CD4-positive, alpha-beta memory T cell (primary cell): Measurements from ENCODE around the gene EMC8. TPM values are rescaled to one million over a fixed set of nuclear protein-coding genes. Genes with fewer than 3 reads are reported as not detected.

Experiments used
- CTCF ChIA-PET: fragments of 350-600 bp; sonication (Branson Sonifier 250); formaldehyde crosslinking; loops from one replicate; lab custom pipeline; 2021; ENCODE audit warnings: inconsistent platforms; ENCODE audit not compliant: partially characterized antibody; lab: Charles Lee
- POLR2A ChIA-PET: fragments of 350-600 bp; sonication (Branson Sonifier 250); formaldehyde crosslinking; loops from one replicate; lab custom pipeline; 2021; ENCODE audit not compliant: partially characterized antibody; lab: Charles Lee
- DNase-seq, 5 donors: peaks; one replicate each; pipeline versions ENCODE4 v3.0.0 to v3.0.0-alpha.2; 2020 to 2022; ENCODE audit warnings: mixed read lengths in 1 of 5
- H3K27ac ChIP-seq: one replicate; pipeline ENCODE4 v1.7.0; 2013; ENCODE audit warnings: low read depth, low read length
- H3K27me3 ChIP-seq: 2 replicates; pipeline ENCODE4 v1.7.0; 2013; ENCODE audit warnings: mild to moderate bottlenecking, low read length, moderate library complexity; ENCODE audit not compliant: insufficient read depth
- H3K36me3 ChIP-seq: 2 replicates; pipeline ENCODE4 v1.7.0; 2013; ENCODE audit warnings: mild to moderate bottlenecking, low read length, moderate library complexity; ENCODE audit not compliant: insufficient read depth
- H3K4me1 ChIP-seq: 2 replicates; pipeline ENCODE4 v1.7.0; 2013; ENCODE audit warnings: mild to moderate bottlenecking, low read length, moderate library complexity; ENCODE audit not compliant: insufficient read depth
- H3K4me3 ChIP-seq, 2 donors: one replicate each; pipeline ENCODE4 v1.7.0; 2013; ENCODE audit warnings: low read length in 2 of 2, mild to moderate bottlenecking in 1 of 2
- H3K9me3 ChIP-seq, 2 donors: one replicate each; pipeline ENCODE4 v1.7.0; 2013; ENCODE audit warnings: low read length in 2 of 2, control low read depth in 1 of 2; ENCODE audit not compliant: control insufficient read depth in 1 of 2
- H3K27ac Mint-ChIP-seq, 7 donors: one replicate each; pipeline ENCODE4 v1.8.0; 2020 to 2021; ENCODE audit warnings: mixed read lengths in 7 of 7, mild to moderate bottlenecking in 6 of 7, inconsistent platforms in 3 of 7, moderate library complexity in 3 of 7
- H3K27me3 Mint-ChIP-seq, 2 donors: one replicate each; pipeline ENCODE4 v1.8.0; 2020 to 2021; ENCODE audit warnings: mixed read lengths in 2 of 2
- H3K36me3 Mint-ChIP-seq, 2 donors: one replicate each; pipeline ENCODE4 v1.8.0; 2020 to 2021; ENCODE audit warnings: mixed read lengths in 2 of 2, inconsistent platforms in 1 of 2, mild to moderate bottlenecking in 1 of 2
- H3K4me1 Mint-ChIP-seq, 4 donors: one replicate each; pipeline ENCODE4 v1.8.0; 2020 to 2021; ENCODE audit warnings: mixed read lengths in 4 of 4, mild to moderate bottlenecking in 1 of 4
- H3K4me3 Mint-ChIP-seq, 8 donors: one replicate each; pipeline ENCODE4 v1.8.0; 2020 to 2021; ENCODE audit warnings: mixed read lengths in 8 of 8, mild to moderate bottlenecking in 7 of 8, moderate library complexity in 6 of 8, inconsistent platforms in 3 of 8
- H3K9me3 Mint-ChIP-seq, 8 donors: one replicate each; pipeline ENCODE4 v1.8.0; 2020 to 2021; ENCODE audit warnings: mixed read lengths in 8 of 8, mild to moderate bottlenecking in 5 of 8, inconsistent platforms in 3 of 8, moderate library complexity in 1 of 8
- intact Hi-C: fragments of 100-400 bp; cut with micrococcal nuclease; formaldehyde crosslinking; loops from one replicate; pipeline ENCODE4 v1.15.1; 2023
- polyA plus RNA-seq, 2 donors: library from polyadenylated mRNA; unstranded; fragments of 300-500 nt; fragmentation: Illumina TruSeq; gene quantifications; one replicate each; pipeline ENCODE4 v1.2.3, GENCODE V29; 2021
- total RNA-seq, 2 experiments: library from RNA; stranded (reverse); gene quantifications; one replicate each; pipeline ENCODE4 v1.2.3, GENCODE V29; 2021

EMC8 gene
- total and polyA plus RNA-seq, 4 experiments from 2014 or later: 22.1 to 22.8 (median 22.7) TPM

DNA sequence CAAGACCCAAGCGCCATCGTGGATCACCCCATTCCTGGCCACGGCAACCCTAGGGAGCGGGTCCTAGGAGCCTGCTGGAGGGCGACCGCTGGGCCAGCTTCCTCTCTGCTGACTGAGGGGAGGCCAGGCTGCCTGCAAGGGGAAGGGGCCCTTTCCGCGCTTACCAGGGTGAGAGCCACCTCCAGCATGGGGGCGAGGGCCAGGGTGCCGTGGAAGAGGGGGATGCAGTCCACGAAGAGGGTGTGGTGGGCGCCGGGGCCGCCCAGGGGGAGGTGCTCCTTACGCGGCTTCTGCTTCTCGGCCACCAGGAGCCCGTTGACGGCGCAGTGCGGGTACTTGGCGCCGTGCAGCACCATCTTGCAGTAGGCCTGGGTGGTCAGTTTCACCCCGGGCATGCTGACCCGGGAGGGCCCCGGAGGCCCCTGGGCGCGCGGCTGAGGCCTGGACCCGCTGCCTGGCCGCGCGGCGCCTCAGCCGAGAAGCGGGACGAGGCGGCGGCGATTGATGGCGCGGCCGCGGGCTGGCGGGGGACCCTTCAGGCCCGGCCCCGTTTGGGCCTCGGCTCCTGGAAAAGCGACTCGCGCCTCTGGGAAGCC, 345 bp downstream of the EMC8 start:
- peak overlapping the region; percentile 85 to 96 (median 90) for H3K4me3 Mint-ChIP-seq
- no peaks in the 10 kb centered on the region for H3K27me3 Mint-ChIP-seq
- Histone ChIP-seq H3K4me1 (peaks cover 29% of the 10 kb centered on the region), H3K36me3 (peaks cover 31% of the 10 kb centered on the region), H3K4me3 (peak overlapping the region; percentile 38 to 67), H3K27ac (peak overlapping the region; percentile 97), H3K9me3 (no peaks in the 10 kb centered on the region), H3K27me3 (no peaks in the 10 kb centered on the region)
- ChIA-PET POLR2A (no interaction called here), CTCF (interaction anchor here (1.0 kb wide), 1 partner anchor 18 kb away, joined by 3 read pairs; no protein-coding TSS in a partner anchor)
- peak in 3 of 5 donors; percentile 4 to 57 (median 31) for DNase-seq
- no peaks in the 10 kb centered on the region for H3K9me3 Mint-ChIP-seq
- peaks cover 38 to 71% (median 56%) of the 10 kb centered on the region in 4 donors for H3K4me1 Mint-ChIP-seq
- intact Hi-C loops: loop anchor here (1.0 to 2.0 kb wide), 2 partner anchors 110 to 137 kb away; partner anchors contain the start of gene GINS2
- H3K27ac Mint-ChIP-seq: peak overlapping the region; percentile 87 to 96 (median 94)
- H3K36me3 Mint-ChIP-seq: peaks cover 45 to 71% of the 10 kb centered on the region in 2 donors

GRCh38 chr16:85798283-85798776, 1.0 kb downstream of the EMC8 start:
- Mint-ChIP-seq H3K9me3 (no peaks in the 10 kb centered on the region), H3K36me3 (peaks cover 40 to 70% of the 10 kb centered on the region in 2 donors), H3K27me3 (no peaks in the 10 kb centered on the region), H3K4me3 (peak overlapping the region; percentile 84 to 93 (median 88)), H3K4me1 (peaks cover 32 to 73% (median 58%) of the 10 kb centered on the region in 4 donors), H3K27ac (peak overlapping the region in 6 of 7 donors; percentile 78 to 96 (median 86))
- Histone ChIP-seq H3K4me3 (peak overlapping the region; percentile 38 to 67), H3K4me1 (peaks cover 29% of the 10 kb centered on the region), H3K27me3 (no peaks in the 10 kb centered on the region), H3K9me3 (no peaks in the 10 kb centered on the region), H3K27ac (peak overlapping the region; percentile 97), H3K36me3 (peaks cover 24% of the 10 kb centered on the region)
- ChIA-PET POLR2A (no interaction called here), CTCF (interaction anchor here (1.0 to 1.1 kb wide), 3 partner anchors 19 to 77 kb away, joined by 3 read pairs; no protein-coding TSS in a partner anchor)
- intact Hi-C loops: loop anchor here (2.0 kb wide), 1 partner anchor 110 kb away; the partner anchor contains the start of gene GINS2
- no peak for DNase-seq

- intact Hi-C loops: no loop called here
These were observed 2.7 kb downstream of the EMC8 start for GRCh38 chr16:85796599-85796998.

DNA sequence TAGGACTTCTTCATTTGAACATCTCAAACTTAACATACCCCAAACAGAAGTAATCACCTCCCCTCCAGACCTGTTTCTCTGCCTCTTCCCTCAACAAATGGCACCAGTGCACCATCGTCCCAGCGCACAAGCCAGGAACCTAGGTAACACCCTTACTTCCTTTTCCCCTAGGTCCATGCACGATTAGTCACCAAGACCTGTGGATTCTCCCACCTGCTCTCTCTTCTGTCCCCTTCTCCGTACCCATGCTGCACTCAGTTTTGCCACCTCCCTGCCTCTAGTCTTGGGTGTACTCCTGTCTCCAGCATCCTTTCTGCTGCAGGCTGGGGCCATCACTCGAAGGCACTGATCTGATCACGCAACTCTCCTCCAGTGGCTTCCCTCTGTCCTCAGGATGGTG, 3.2 kb downstream of the EMC8 start:
- intact Hi-C loops: no loop called here
- Histone ChIP-seq H3K9me3 (no peaks in the 10 kb centered on the region), H3K27me3 (no peaks in the 10 kb centered on the region), H3K4me1 (peaks cover 25% of the 10 kb centered on the region), H3K27ac (no peak overlapping the region), H3K4me3 (no peak overlapping the region), H3K36me3 (peaks cover 6% of the 10 kb centered on the region)
- Mint-ChIP-seq H3K27me3 (no peaks in the 10 kb centered on the region), H3K27ac (peak overlapping the region in 1 of 7 donors; percentile 70), H3K36me3 (peaks cover 39 to 62% of the 10 kb centered on the region in 2 donors), H3K4me1 (peaks cover 32 to 80% (median 64%) of the 10 kb centered on the region in 4 donors), H3K9me3 (no peaks in the 10 kb centered on the region), H3K4me3 (peak overlapping the region in 2 of 8 donors; percentile 18 to 26)
- ChIA-PET CTCF (no interaction called here), POLR2A (no interaction called here)
- DNase-seq: no peak

More at GRCh38 chr16:85796599-85796998, 2.7 kb downstream of the EMC8 start:
- peaks cover 29% of the 10 kb centered on the region for H3K4me1 ChIP-seq
- no peak for DNase-seq
- no peaks in the 10 kb centered on the region for H3K9me3 Mint-ChIP-seq
- H3K27me3 Mint-ChIP-seq: no peaks in the 10 kb centered on the region
- peaks cover 32 to 82% (median 65%) of the 10 kb centered on the region in 4 donors for H3K4me1 Mint-ChIP-seq
- no peak overlapping the region for H3K4me3 ChIP-seq
- peaks cover 40 to 64% of the 10 kb centered on the region in 2 donors for H3K36me3 Mint-ChIP-seq
- H3K36me3 ChIP-seq: peaks cover 9% of the 10 kb centered on the region
- CTCF ChIA-PET: interaction anchor here (1.3 kb wide), 1 partner anchor 24 kb away, joined by 5 read pairs; no protein-coding TSS in a partner anchor
- POLR2A ChIA-PET: no interaction called here
- no peaks in the 10 kb centered on the region for H3K27me3 ChIP-seq
- peak overlapping the region in 5 of 8 donors; percentile 18 to 53 (median 26) for H3K4me3 Mint-ChIP-seq
- no peaks in the 10 kb centered on the region for H3K9me3 ChIP-seq
- peak overlapping the region in 1 of 7 donors; percentile 70 for H3K27ac Mint-ChIP-seq
- H3K27ac ChIP-seq: no peak overlapping the region

DNA sequence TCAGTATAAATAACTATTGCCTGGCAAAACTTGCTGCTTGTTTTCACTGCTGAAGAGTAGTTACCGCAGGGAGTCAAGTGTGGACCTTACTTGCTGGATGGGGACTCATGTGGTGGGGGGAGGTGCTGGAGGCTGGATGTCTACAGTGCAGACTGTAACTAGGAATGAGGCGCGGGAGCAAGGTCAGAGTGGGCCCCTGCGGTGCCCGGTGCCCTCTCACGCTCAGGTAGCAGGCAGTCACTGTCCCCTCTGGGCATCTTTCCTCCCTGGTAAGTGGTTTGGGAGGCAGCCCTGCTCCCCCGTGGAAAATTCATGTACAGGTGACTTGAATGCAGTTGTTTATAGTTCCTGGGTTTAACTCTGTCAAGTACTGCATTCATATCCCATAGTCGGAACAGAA, 4.6 kb downstream of the EMC8 start:
- Histone ChIP-seq H3K4me1 (peaks cover 14% of the 10 kb centered on the region), H3K36me3 (peaks cover 10% of the 10 kb centered on the region), H3K27ac (no peak overlapping the region), H3K27me3 (no peaks in the 10 kb centered on the region), H3K4me3 (no peak overlapping the region), H3K9me3 (no peaks in the 10 kb centered on the region)
- intact Hi-C loops: no loop called here
- no peak for DNase-seq
- Mint-ChIP-seq H3K27ac (peak overlapping the region in 2 of 7 donors; percentile 38 to 43), H3K4me3 (peak overlapping the region in 1 of 8 donors; percentile 34), H3K36me3 (peaks cover 45 to 62% of the 10 kb centered on the region in 2 donors), H3K27me3 (no peaks in the 10 kb centered on the region), H3K9me3 (no peaks in the 10 kb centered on the region), H3K4me1 (peaks cover 35 to 78% (median 62%) of the 10 kb centered on the region in 4 donors)
- CTCF ChIA-PET: no interaction called here
- POLR2A ChIA-PET: no interaction called here

DNA sequence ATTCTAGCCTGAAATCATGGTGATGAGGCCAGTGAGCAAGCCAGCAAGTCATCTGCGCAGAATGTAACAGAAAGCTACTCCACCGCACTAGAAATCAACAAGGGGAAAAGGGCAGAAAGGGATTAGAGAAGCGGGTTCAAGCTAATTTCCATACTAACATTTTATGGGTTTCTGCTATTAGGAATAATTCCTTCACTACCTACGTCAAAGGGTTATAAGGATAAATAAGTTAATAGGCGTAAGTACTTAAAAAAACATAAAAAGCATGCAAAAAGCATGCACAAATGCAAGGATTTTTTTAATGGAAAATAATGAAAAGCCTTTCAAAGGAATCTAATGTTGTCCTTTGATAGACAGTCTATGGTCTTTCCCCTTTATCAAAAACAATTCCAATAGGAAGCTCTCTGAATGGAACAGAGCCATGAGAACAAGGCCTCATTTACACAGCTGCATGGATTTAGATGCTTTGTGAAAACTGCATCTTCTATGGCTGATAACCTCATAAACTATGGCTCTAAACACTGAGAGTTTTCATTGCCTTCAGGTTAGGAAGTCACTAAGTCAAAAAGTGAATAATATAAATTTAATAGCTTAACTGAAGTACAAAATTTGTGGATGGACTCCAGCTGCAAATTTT, 5.6 kb downstream of the EMC8 start:
- no peaks in the 10 kb centered on the region for H3K27me3 Mint-ChIP-seq
- H3K9me3 Mint-ChIP-seq: no peaks in the 10 kb centered on the region
- H3K27ac Mint-ChIP-seq: peak overlapping the region in 1 of 7 donors; percentile 78
- DNase-seq: no peak
- H3K36me3 ChIP-seq: peaks cover 11% of the 10 kb centered on the region
- H3K4me1 Mint-ChIP-seq: peaks cover 38 to 82% (median 66%) of the 10 kb centered on the region in 4 donors
- H3K9me3 ChIP-seq: no peaks in the 10 kb centered on the region
- H3K4me3 Mint-ChIP-seq: no peak overlapping the region
- CTCF ChIA-PET: interaction anchor here (1.2 to 1.3 kb wide), 2 partner anchors 26 to 28 kb away, joined by 3 read pairs; no protein-coding TSS in a partner anchor
- H3K4me1 ChIP-seq: peaks cover 14% of the 10 kb centered on the region
- intact Hi-C loops: no loop called here
- no peaks in the 10 kb centered on the region for H3K27me3 ChIP-seq
- H3K36me3 Mint-ChIP-seq: peaks cover 48 to 65% of the 10 kb centered on the region in 2 donors
- POLR2A ChIA-PET: no interaction called here
- H3K4me3 ChIP-seq: no peak overlapping the region
- no peak overlapping the region for H3K27ac ChIP-seq

GRCh38 chr16:85789773-85790172, 9.6 kb downstream of the EMC8 start:
- no peak overlapping the region for H3K4me3 ChIP-seq
- H3K4me1 ChIP-seq: no peaks in the 10 kb centered on the region
- Mint-ChIP-seq H3K27ac (peak overlapping the region in 4 of 7 donors; percentile 3 to 80 (median 34)), H3K36me3 (peaks cover 52 to 67% of the 10 kb centered on the region in 2 donors), H3K4me3 (no peak overlapping the region), H3K27me3 (no peaks in the 10 kb centered on the region), H3K4me1 (peaks cover 25 to 48% (median 40%) of the 10 kb centered on the region in 4 donors), H3K9me3 (no peaks in the 10 kb centered on the region)
- no peak for DNase-seq
- H3K36me3 ChIP-seq: peaks cover 34% of the 10 kb centered on the region
- no peaks in the 10 kb centered on the region for H3K9me3 ChIP-seq
- CTCF ChIA-PET: no interaction called here
- intact Hi-C loops: no loop called here
- no peaks in the 10 kb centered on the region for H3K27me3 ChIP-seq
- POLR2A ChIA-PET: no interaction called here
- H3K27ac ChIP-seq: no peak overlapping the region
